HepG2 (cell line): ENCODE results near the gene ADGRV1. TPM values are rescaled to one million over a fixed set of nuclear protein-coding genes. Genes with fewer than 3 reads are reported as not detected.
A peak's percentile ranks its signal among the peaks of the same experiment; 100 is the strongest.

Source experiments
- BHLHE40 ChIP-seq: IDR thresholded peaks from 2 replicates; pipeline ENCODE4 v1.6.1; 2011; ENCODE audit warnings: low read length, improper control_type of control experiment
- FOXA1 ChIP-seq, 2 experiments: fragments of 450-650 bp in 1 of 2; sonication (generic) in 1 of 2; formaldehyde crosslinking in 1 of 2; IDR thresholded peaks; 2 replicates each; pipeline versions ENCODE4 v1.4.0 to v1.6.1; 2016 to 2020; ENCODE audit warnings: missing genetic modification reagents in 1 of 2
- HNRNPLL ChIP-seq: fragments of 200-400 bp; formaldehyde crosslinking; IDR thresholded peaks from 2 replicates; pipeline ENCODE4 v1.6.1; 2017; ENCODE audit warnings: mild to moderate bottlenecking, low read depth, low read length; ENCODE audit not compliant: poor library complexity, severe bottlenecking
- KMT2A ChIP-seq: sonication (generic); formaldehyde crosslinking; IDR thresholded peaks from 2 replicates; pipeline ENCODE4 v1.4.0; 2020; ENCODE audit warnings: missing genetic modification reagents
- NFIC ChIP-seq: IDR thresholded peaks from 2 replicates; pipeline ENCODE4 v1.6.1; 2012; ENCODE audit warnings: mild to moderate bottlenecking, low read length, inconsistent platforms
- ONECUT2 ChIP-seq: sonication (generic); formaldehyde crosslinking; IDR thresholded peaks from 2 replicates; pipeline ENCODE4 v1.4.0; 2020; ENCODE audit warnings: missing genetic modification reagents
- RCOR2 ChIP-seq: IDR thresholded peaks from 2 replicates; pipeline ENCODE4 v1.6.1; 2016; ENCODE audit warnings: missing biosample characterization, missing genetic modification reagents
- ZFP36L2 ChIP-seq: sonication (generic); formaldehyde crosslinking; IDR thresholded peaks from 2 replicates; pipeline ENCODE4 v1.4.0; 2020; ENCODE audit warnings: missing genetic modification reagents
- ZFP41 ChIP-seq: sonication (generic); formaldehyde crosslinking; IDR thresholded peaks from 2 replicates; pipeline ENCODE4 v1.4.0; 2020; ENCODE audit warnings: mild to moderate bottlenecking, missing genetic modification reagents, borderline replicate concordance
- ZMYM4 ChIP-seq: sonication (generic); formaldehyde crosslinking; IDR thresholded peaks from 2 replicates; pipeline ENCODE4 v1.8.1; 2023; ENCODE audit warnings: mild to moderate bottlenecking, missing genetic modification reagents
- ZNF136 ChIP-seq: sonication (generic); formaldehyde crosslinking; IDR thresholded peaks from 2 replicates; pipeline ENCODE4 v1.8.1; 2022; ENCODE audit warnings: low read depth, mild to moderate bottlenecking, moderate library complexity, missing genetic modification reagents
- ZNF256 ChIP-seq: sonication (generic); formaldehyde crosslinking; conservative IDR thresholded peaks from 2 replicates; pipeline ENCODE4 v1.4.0; 2020; ENCODE audit warnings: missing genetic modification reagents
- ZNF549 ChIP-seq: sonication (generic); formaldehyde crosslinking; IDR thresholded peaks from 2 replicates; pipeline ENCODE4 v1.5.0; 2020; ENCODE audit warnings: missing genetic modification reagents
- ZNF720 ChIP-seq: sonication (generic); formaldehyde crosslinking; IDR thresholded peaks from 2 replicates; pipeline ENCODE4 v1.4.0; 2020; ENCODE audit warnings: missing genetic modification reagents
- polyA plus RNA-seq, 8 experiments: library from polyadenylated mRNA; depleted of rRNA in 3 of 8; stranded (reverse) in 7 of 8; unstranded in 1 of 8; fragments of >200 nt; fragmentation: Illumina TruSeq in 4 of 8; extraction: Trizol in 4 of 8; gene quantifications; 2 replicates each; pipeline versions ENCODE4 v1.2.1 to v1.2.3, GENCODE V29; 2011 to 2016; ENCODE audit warnings: low read depth in 4 of 8, missing spikeins in 1 of 8, mixed read lengths in 1 of 8; ENCODE audit not compliant: insufficient read depth in 1 of 8
- total RNA-seq, 5 experiments: library from RNA; depleted of rRNA; stranded (reverse); fragments of >200 nt; fragmentation: Illumina TruSeq; extraction: Trizol; gene quantifications; 2 replicates each; pipeline ENCODE4 v1.2.3, GENCODE V29; 2016; ENCODE audit warnings: low read depth in 1 of 5
- TF ChIP-seq, protein P1 (sequence below): fragments of 450-650 bp; IDR thresholded peaks from 2 replicates; pipeline ENCODE4 v1.6.1; 2017
- TF ChIP-seq, protein P2 (sequence below): sonication (generic); formaldehyde crosslinking; IDR thresholded peaks from 2 replicates; pipeline ENCODE4 v1.4.0; 2020; ENCODE audit warnings: missing genetic modification reagents
- TF ChIP-seq, protein P3 (sequence below): sonication (generic); formaldehyde crosslinking; IDR thresholded peaks from 2 replicates; pipeline ENCODE4 v1.4.0; 2020; ENCODE audit warnings: missing genetic modification reagents
- TF ChIP-seq, protein P4 (sequence below): sonication (generic); formaldehyde crosslinking; conservative IDR thresholded peaks from 2 replicates; pipeline ENCODE4 v1.4.0; 2020; ENCODE audit warnings: missing genetic modification reagents
- TF ChIP-seq, protein P5 (sequence below): sonication (generic); formaldehyde crosslinking; IDR thresholded peaks from 2 replicates; pipeline ENCODE4 v1.8.1; 2023; ENCODE audit warnings: mild to moderate bottlenecking, moderate library complexity, missing genetic modification reagents
- TF ChIP-seq, protein P6 (sequence below): sonication (generic); formaldehyde crosslinking; IDR thresholded peaks from 2 replicates; pipeline ENCODE4 v1.4.0; 2020; ENCODE audit warnings: mild to moderate bottlenecking, low read depth, missing genetic modification reagents
- TF ChIP-seq, protein P7 (sequence below): sonication (generic); formaldehyde crosslinking; IDR thresholded peaks from 2 replicates; pipeline ENCODE4 v1.5.1; 2020; ENCODE audit warnings: mild to moderate bottlenecking, missing genetic modification reagents, borderline replicate concordance

The ADGRV1 gene
- total and polyA plus RNA-seq, 2 of the 13 experiments (the other 11 are each of a cell fraction or from before 2014, with no cell fraction given): 1.7 to 3.9 TPM

DNA sequence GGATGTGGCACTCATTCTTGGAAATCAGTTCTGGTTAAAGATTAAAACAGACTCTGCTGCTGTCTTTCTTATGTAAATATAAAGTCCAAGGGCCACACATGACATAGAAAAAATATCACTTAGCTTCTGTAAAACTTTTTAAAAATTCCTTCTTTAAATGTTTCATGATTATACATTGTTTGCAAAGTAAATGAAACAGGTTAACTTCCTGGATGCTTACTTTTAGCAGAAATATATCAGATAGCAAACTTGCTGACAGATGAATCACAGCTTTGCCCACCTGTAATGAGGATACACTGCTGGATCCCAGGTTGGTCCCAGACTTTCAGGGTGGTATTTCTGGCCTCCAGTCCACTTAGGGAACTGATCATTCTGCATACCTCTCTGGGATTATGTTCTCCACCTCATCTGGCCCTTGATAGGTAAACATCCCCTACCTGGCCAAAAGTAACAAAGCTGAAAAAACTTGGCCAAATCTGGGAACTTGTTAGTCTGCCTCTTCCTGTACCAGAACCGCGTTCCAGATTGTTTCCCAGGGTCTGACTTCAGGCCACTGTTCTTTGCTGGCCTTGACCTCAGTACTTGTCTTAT is 340.5 kb downstream of the ADGRV1 start (continued):
- TF ChIP-seq, protein P1, sequence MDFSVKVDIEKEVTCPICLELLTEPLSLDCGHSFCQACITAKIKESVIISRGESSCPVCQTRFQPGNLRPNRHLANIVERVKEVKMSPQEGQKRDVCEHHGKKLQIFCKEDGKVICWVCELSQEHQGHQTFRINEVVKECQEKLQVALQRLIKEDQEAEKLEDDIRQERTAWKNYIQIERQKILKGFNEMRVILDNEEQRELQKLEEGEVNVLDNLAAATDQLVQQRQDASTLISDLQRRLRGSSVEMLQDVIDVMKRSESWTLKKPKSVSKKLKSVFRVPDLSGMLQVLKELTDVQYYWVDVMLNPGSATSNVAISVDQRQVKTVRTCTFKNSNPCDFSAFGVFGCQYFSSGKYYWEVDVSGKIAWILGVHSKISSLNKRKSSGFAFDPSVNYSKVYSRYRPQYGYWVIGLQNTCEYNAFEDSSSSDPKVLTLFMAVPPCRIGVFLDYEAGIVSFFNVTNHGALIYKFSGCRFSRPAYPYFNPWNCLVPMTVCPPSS: no peak
- TF ChIP-seq, protein P2, sequence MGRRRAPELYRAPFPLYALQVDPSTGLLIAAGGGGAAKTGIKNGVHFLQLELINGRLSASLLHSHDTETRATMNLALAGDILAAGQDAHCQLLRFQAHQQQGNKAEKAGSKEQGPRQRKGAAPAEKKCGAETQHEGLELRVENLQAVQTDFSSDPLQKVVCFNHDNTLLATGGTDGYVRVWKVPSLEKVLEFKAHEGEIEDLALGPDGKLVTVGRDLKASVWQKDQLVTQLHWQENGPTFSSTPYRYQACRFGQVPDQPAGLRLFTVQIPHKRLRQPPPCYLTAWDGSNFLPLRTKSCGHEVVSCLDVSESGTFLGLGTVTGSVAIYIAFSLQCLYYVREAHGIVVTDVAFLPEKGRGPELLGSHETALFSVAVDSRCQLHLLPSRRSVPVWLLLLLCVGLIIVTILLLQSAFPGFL (CRISPR knock-in tag): no peak
- TF ChIP-seq ZMYM4 (CRISPR knock-in tag) (peak; percentile 68), RCOR2 (no peak; the same call in 1 of the 2 replicates), FOXA1 (IDR thresholded peaks at IDR 0.05) (no peak), FOXA1 (CRISPR knock-in tag; IDR thresholded peaks at IDR 0.05) (no peak; the same call in 1 of the 2 replicates), ZNF136 (CRISPR knock-in tag) (no peak), KMT2A (CRISPR knock-in tag) (no peak), ZFP36L2 (CRISPR knock-in tag) (no peak), HNRNPLL (no peak), ZNF720 (CRISPR knock-in tag) (no peak), ZNF549 (CRISPR knock-in tag) (no peak), ZNF256 (CRISPR knock-in tag) (no peak), BHLHE40 (no peak), ZFP41 (CRISPR knock-in tag) (no peak), NFIC (peak; percentile 85), ONECUT2 (no peak)
- TF ChIP-seq, protein P3, sequence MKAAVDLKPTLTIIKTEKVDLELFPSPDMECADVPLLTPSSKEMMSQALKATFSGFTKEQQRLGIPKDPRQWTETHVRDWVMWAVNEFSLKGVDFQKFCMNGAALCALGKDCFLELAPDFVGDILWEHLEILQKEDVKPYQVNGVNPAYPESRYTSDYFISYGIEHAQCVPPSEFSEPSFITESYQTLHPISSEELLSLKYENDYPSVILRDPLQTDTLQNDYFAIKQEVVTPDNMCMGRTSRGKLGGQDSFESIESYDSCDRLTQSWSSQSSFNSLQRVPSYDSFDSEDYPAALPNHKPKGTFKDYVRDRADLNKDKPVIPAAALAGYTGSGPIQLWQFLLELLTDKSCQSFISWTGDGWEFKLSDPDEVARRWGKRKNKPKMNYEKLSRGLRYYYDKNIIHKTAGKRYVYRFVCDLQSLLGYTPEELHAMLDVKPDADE (CRISPR knock-in tag): no peak
- TF ChIP-seq, protein P4, sequence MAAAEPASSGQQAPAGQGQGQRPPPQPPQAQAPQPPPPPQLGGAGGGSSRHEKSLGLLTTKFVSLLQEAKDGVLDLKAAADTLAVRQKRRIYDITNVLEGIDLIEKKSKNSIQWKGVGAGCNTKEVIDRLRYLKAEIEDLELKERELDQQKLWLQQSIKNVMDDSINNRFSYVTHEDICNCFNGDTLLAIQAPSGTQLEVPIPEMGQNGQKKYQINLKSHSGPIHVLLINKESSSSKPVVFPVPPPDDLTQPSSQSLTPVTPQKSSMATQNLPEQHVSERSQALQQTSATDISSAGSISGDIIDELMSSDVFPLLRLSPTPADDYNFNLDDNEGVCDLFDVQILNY (CRISPR knock-in tag): no peak
- TF ChIP-seq, protein P5, sequence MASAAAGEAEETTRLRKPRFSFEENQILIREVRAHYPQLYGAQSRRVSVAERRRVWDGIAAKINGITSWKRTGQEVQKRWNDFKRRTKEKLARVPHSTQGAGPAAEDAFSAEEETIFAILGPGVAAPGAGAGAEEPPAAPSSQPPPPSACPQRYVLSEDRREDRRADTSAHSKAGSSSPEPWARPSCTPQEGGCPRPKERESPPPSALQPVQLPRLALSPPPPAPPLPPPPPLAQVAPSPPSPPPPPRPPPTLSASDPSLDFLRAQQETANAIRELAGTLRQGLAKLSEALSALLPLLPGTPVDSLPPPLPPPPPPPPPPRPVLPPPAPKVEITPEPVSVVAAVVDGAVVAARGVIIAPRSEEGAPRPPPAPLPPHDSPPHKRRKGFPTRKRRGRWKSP (CRISPR knock-in tag): no peak
- TF ChIP-seq, protein P6, sequence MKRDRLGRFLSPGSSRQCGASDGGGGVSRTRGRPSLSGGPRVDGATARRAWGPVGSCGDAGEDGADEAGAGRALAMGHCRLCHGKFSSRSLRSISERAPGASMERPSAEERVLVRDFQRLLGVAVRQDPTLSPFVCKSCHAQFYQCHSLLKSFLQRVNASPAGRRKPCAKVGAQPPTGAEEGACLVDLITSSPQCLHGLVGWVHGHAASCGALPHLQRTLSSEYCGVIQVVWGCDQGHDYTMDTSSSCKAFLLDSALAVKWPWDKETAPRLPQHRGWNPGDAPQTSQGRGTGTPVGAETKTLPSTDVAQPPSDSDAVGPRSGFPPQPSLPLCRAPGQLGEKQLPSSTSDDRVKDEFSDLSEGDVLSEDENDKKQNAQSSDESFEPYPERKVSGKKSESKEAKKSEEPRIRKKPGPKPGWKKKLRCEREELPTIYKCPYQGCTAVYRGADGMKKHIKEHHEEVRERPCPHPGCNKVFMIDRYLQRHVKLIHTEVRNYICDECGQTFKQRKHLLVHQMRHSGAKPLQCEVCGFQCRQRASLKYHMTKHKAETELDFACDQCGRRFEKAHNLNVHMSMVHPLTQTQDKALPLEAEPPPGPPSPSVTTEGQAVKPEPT (CRISPR knock-in tag): no peak
- TF ChIP-seq, protein P7, sequence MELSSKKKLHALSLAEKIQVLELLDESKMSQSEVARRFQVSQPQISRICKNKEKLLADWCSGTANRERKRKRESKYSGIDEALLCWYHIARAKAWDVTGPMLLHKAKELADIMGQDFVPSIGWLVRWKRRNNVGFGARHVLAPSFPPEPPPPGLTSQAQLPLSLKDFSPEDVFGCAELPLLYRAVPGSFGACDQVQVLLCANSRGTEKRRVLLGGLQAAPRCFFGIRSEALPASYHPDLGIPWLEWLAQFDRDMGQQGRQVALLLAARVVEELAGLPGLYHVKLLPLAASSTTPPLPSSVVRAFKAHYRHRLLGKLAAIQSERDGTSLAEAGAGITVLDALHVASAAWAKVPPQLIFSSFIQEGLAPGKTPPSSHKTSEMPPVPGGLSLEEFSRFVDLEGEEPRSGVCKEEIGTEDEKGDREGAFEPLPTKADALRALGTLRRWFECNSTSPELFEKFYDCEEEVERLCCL (CRISPR knock-in tag): no peak
